GM23338 (cell line): ENCODE measurements around the gene TMEM150C. TPM values are rescaled to one million over a fixed set of nuclear protein-coding genes. Genes with fewer than 3 reads are reported as not detected.

Experiments
- ATAC-seq: fragments of 200-7000 bp; cut with Tn5 transposase; 3 replicates; pipeline ENCODE4 v1.9.1; 2020
- DNase-seq: peaks from one replicate; pipeline ENCODE4 v3.0.0-alpha.2; 2015; ENCODE audit warnings: low spot score
- H2AFZ ChIP-seq: fragments of 200-600 bp; sonication (generic); 2 replicates; pipeline ENCODE4 v1.8.0; 2016; ENCODE audit warnings: antibody characterized with exemption, mild to moderate bottlenecking, moderate library complexity
- H3F3A ChIP-seq: fragments of 200-600 bp; sonication (generic); replicated peaks from 2 replicates; pipeline ENCODE4 v1.8.0; 2017; ENCODE audit warnings: antibody characterized with exemption, mixed run types, low read depth
- H3K27ac ChIP-seq: fragments of 200-600 bp; sonication (generic); 2 replicates; pipeline ENCODE4 v1.6.1; 2016; ENCODE audit warnings: low read depth
- H3K27me3 ChIP-seq: fragments of 200-600 bp; sonication (generic); 2 replicates; pipeline ENCODE4 v1.8.0; 2016; ENCODE audit warnings: mild to moderate bottlenecking, mixed run types, moderate library complexity; ENCODE audit not compliant: insufficient read depth
- H3K36me3 ChIP-seq: fragments of 200-600 bp; sonication (generic); 2 replicates; pipeline ENCODE4 v1.8.0; 2016; ENCODE audit warnings: mild to moderate bottlenecking; ENCODE audit not compliant: insufficient read depth
- H3K4me1 ChIP-seq: fragments of 200-600 bp; sonication (generic); 2 replicates; pipeline ENCODE4 v1.8.0; 2016; ENCODE audit warnings: mild to moderate bottlenecking, moderate library complexity; ENCODE audit not compliant: insufficient read depth
- H3K4me2 ChIP-seq: fragments of 200-600 bp; sonication (generic); 2 replicates; pipeline ENCODE4 v1.7.1; 2017; ENCODE audit warnings: mixed run types
- H3K4me3 ChIP-seq: fragments of 200-600 bp; sonication (generic); 2 replicates; pipeline ENCODE4 v1.6.1; 2016; ENCODE audit warnings: mixed run types
- H3K79me2 ChIP-seq: fragments of 200-600 bp; sonication (generic); replicated peaks from 2 replicates; pipeline ENCODE4 v1.8.0; 2017; ENCODE audit warnings: mild to moderate bottlenecking; ENCODE audit not compliant: insufficient read depth
- H3K9me2 ChIP-seq: fragments of 200-600 bp; sonication (generic); 2 replicates; pipeline ENCODE4 v1.8.0; 2017; ENCODE audit not compliant: insufficient read depth
- H4K20me1 ChIP-seq: fragments of 200-600 bp; sonication (generic); replicated peaks from 2 replicates; pipeline ENCODE4 v1.8.0; 2017; ENCODE audit warnings: mild to moderate bottlenecking; ENCODE audit not compliant: insufficient read depth
- H3K27ac Mint-ChIP-seq: 2 replicates; pipeline ENCODE4 v1.8.0; 2020; ENCODE audit warnings: inconsistent platforms, mild to moderate bottlenecking, moderate library complexity, mixed read lengths
- H3K27me3 Mint-ChIP-seq: 3 replicates; pipeline ENCODE4 v1.8.0; 2022; ENCODE audit warnings: low read depth, mild to moderate bottlenecking, moderate library complexity, mixed read lengths, inconsistent platforms; ENCODE audit not compliant: insufficient read depth, poor library complexity
- H3K36me3 Mint-ChIP-seq: 3 replicates; pipeline ENCODE4 v1.8.0; 2021; ENCODE audit warnings: low read depth, mild to moderate bottlenecking, inconsistent platforms, moderate library complexity, mixed read lengths
- H3K4me1 Mint-ChIP-seq: 3 replicates; pipeline ENCODE4 v1.8.0; 2020; ENCODE audit warnings: mild to moderate bottlenecking, inconsistent platforms, mixed read lengths
- H3K4me3 Mint-ChIP-seq: 3 replicates; pipeline ENCODE4 v1.8.0; 2021; ENCODE audit warnings: moderate library complexity, mild to moderate bottlenecking, inconsistent platforms, mixed read lengths
- H3K9me3 Mint-ChIP-seq: 3 replicates; pipeline ENCODE4 v1.8.0; 2020; ENCODE audit warnings: moderate library complexity, mild to moderate bottlenecking, inconsistent platforms, mixed read lengths
- CREB1 ChIP-seq: fragments of 250-450 bp; sonication (Bioruptor Pico); IDR thresholded peaks from 2 replicates; pipeline ENCODE4 v1.5.0; 2020; ENCODE audit warnings: low read depth, mild to moderate bottlenecking, moderate library complexity
- ETS1 ChIP-seq: IDR thresholded peaks from 2 replicates; pipeline ENCODE4 v1.6.1; 2016; ENCODE audit warnings: antibody characterized with exemption
- EZH2phosphoT487 ChIP-seq: fragments of 200-600 bp; sonication (generic); IDR thresholded peaks from one replicate; pipeline ENCODE4 v1.8.1; 2018; ENCODE audit warnings: antibody characterized with exemption; ENCODE audit not compliant: unreplicated experiment
- JUNB ChIP-seq: IDR thresholded peaks from one replicate; pipeline ENCODE4 v1.6.1; 2016; ENCODE audit warnings: antibody characterized with exemption; ENCODE audit not compliant: unreplicated experiment
- NANOG ChIP-seq: IDR thresholded peaks from 2 replicates; pipeline ENCODE4 v1.6.1; 2016; ENCODE audit warnings: antibody characterized with exemption, borderline replicate concordance
- POLR2AphosphoS5 ChIP-seq: IDR thresholded peaks from 2 replicates; pipeline ENCODE4 v1.6.1; 2016; ENCODE audit warnings: antibody characterized with exemption, low read depth
- REST ChIP-seq: IDR thresholded peaks from one replicate; pipeline ENCODE4 v1.6.1; 2018; ENCODE audit warnings: antibody characterized with exemption; ENCODE audit not compliant: unreplicated experiment
- STAT1 ChIP-seq: IDR thresholded peaks from one replicate; pipeline ENCODE4 v1.6.1; 2016; ENCODE audit warnings: antibody characterized with exemption; ENCODE audit not compliant: unreplicated experiment
- ZNF114 ChIP-seq: fragments of 250-450 bp; sonication (Bioruptor Pico); IDR thresholded peaks from 2 replicates; pipeline ENCODE4 v1.5.0; 2020; ENCODE audit warnings: mild to moderate bottlenecking, moderate library complexity
- ZNF331 ChIP-seq: fragments of 250-450 bp; sonication (Bioruptor Pico); IDR thresholded peaks from 2 replicates; pipeline ENCODE4 v1.5.0; 2020; ENCODE audit warnings: low read depth, mild to moderate bottlenecking, moderate library complexity
- ZNF462 ChIP-seq: fragments of 250-450 bp; sonication (Bioruptor Pico); IDR thresholded peaks from 2 replicates; pipeline ENCODE4 v1.5.0; 2020; ENCODE audit warnings: mild to moderate bottlenecking, moderate library complexity
- polyA plus RNA-seq: library from polyadenylated mRNA; unstranded; fragments of >200 nt; fragmentation: Nextera tagmentation; extraction: Ambion mirVana; gene quantifications from 2 replicates; pipeline ENCODE4 v1.2.1, GENCODE V29; 2016
- total RNA-seq: library from RNA; depleted of rRNA; stranded (reverse); fragments of >200 nt; shearing (Covaris generic); gene quantifications from 2 replicates; pipeline ENCODE4 v1.2.3, GENCODE V29; 2014

The TMEM150C gene
- total and polyA plus RNA-seq, 2 experiments from 2014 or later, result 1.7 to 4.0 TPM

GRCh38 chr4:82501154-82501442 lies 60.7 kb downstream of the TMEM150C start:
- no peaks in the 10 kb centered on the region for H3K27me3 Mint-ChIP-seq
- Histone ChIP-seq H3K27me3 (no peaks in the 10 kb centered on the region), H2AFZ (no peak overlapping the region; the same call in 1 of the 2 replicates), H3K4me3 (peak overlapping the region; percentile 3; the same call in 1 of the 2 replicates), H3K79me2 (no peaks in the 10 kb centered on the region), H3K27ac (no peak overlapping the region), H3F3A (no peaks in the 10 kb centered on the region), H3K4me1 (peaks cover 17% of the 10 kb centered on the region), H4K20me1 (no peaks in the 10 kb centered on the region), H3K9me2 (no peaks in the 10 kb centered on the region), H3K4me2 (peak overlapping the region; percentile 42; the same call in 1 of the 2 replicates), H3K36me3 (no peaks in the 10 kb centered on the region)
- peak; percentile 77 for ATAC-seq
- TF ChIP-seq REST, result no peak
- TF ChIP-seq ETS1, result no peak
- no peak for TF ChIP-seq ZNF114 (CRISPR knock-in tag)
- no peak for TF ChIP-seq EZH2phosphoT487
- TF ChIP-seq CREB1 (CRISPR knock-in tag), result no peak
- TF ChIP-seq JUNB, result no peak
- TF ChIP-seq STAT1, result no peak
- TF ChIP-seq ZNF331 (CRISPR knock-in tag), result no peak
- no peak for TF ChIP-seq POLR2AphosphoS5
- no peak for TF ChIP-seq NANOG
- H3K4me3 Mint-ChIP-seq, result no peak overlapping the region
- peaks cover 18% of the 10 kb centered on the region; the same call in 2 of the 3 replicates for H3K4me1 Mint-ChIP-seq
- H3K27ac Mint-ChIP-seq, result no peak overlapping the region
- H3K9me3 Mint-ChIP-seq, result no peaks in the 10 kb centered on the region; the same call in 2 of the 3 replicates
- no peaks in the 10 kb centered on the region for H3K36me3 Mint-ChIP-seq
- DNase-seq, result no peak

- no peaks in the 10 kb centered on the region; the same call in 2 of the 3 replicates for H3K9me3 Mint-ChIP-seq
- no peaks in the 10 kb centered on the region for H3K36me3 ChIP-seq
- peak overlapping the region; percentile 3; the same call in 1 of the 2 replicates for H3K4me3 ChIP-seq
- H3K27me3 Mint-ChIP-seq, result no peaks in the 10 kb centered on the region
- H2AFZ ChIP-seq, result no peak overlapping the region; the same call in 1 of the 2 replicates
- DNase-seq (peak; percentile 51), ATAC-seq (peak; percentile 96)
- H3K27ac Mint-ChIP-seq, result no peak overlapping the region
- H3F3A ChIP-seq, result no peaks in the 10 kb centered on the region
- no peaks in the 10 kb centered on the region for H3K36me3 Mint-ChIP-seq
- no peak overlapping the region for H3K27ac ChIP-seq
- H3K27me3 ChIP-seq, result no peaks in the 10 kb centered on the region
- no peaks in the 10 kb centered on the region for H3K79me2 ChIP-seq
- peaks cover 18% of the 10 kb centered on the region; the same call in 2 of the 3 replicates for H3K4me1 Mint-ChIP-seq
- peaks cover 17% of the 10 kb centered on the region for H3K4me1 ChIP-seq
- no peak overlapping the region for H3K4me3 Mint-ChIP-seq
- no peaks in the 10 kb centered on the region for H4K20me1 ChIP-seq
- H3K9me2 ChIP-seq, result no peaks in the 10 kb centered on the region
- H3K4me2 ChIP-seq, result peak overlapping the region; percentile 42; the same call in 1 of the 2 replicates
- TF ChIP-seq ZNF462, result no peak
- no peak for TF ChIP-seq CREB1 (CRISPR knock-in tag)
Measured at GRCh38 chr4:82500435-82501153, 61.2 kb downstream of the TMEM150C start.
